Upper lobe of right lung (tissue), 1 donor: ENCODE results near the gene LOXHD1. TPM values are rescaled to one million over a fixed set of nuclear protein-coding genes. Genes with fewer than 3 reads are reported as not detected.

Experiments used
- ATAC-seq: fragments of 200-7000 bp; cut with Tn5 transposase; one replicate; pipeline ENCODE4 v1.9.1; 2020; ENCODE audit warnings: mild to moderate bottlenecking, moderate library complexity
- DNase-seq: peaks from one replicate; pipeline ENCODE4 v3.0.0-alpha.2; 2020
- H3K27ac ChIP-seq: fragments of 200-600 bp; one replicate; pipeline ENCODE4 v1.8.0; 2022
- H3K27me3 ChIP-seq: fragments of 200-600 bp; one replicate; pipeline ENCODE4 v1.8.0; 2022; ENCODE audit warnings: mild to moderate bottlenecking
- H3K36me3 ChIP-seq: fragments of 200-600 bp; one replicate; pipeline ENCODE4 v1.8.0; 2022
- H3K4me1 ChIP-seq: fragments of 200-600 bp; one replicate; pipeline ENCODE4 v1.8.0; 2022
- H3K4me3 ChIP-seq: fragments of 200-600 bp; one replicate; pipeline ENCODE4 v1.8.0; 2022; ENCODE audit warnings: mild to moderate bottlenecking
- H3K9me3 ChIP-seq: fragments of 200-600 bp; one replicate; pipeline ENCODE4 v1.8.0; 2022
- CTCF ChIP-seq: fragments of 200-600 bp; IDR thresholded peaks from one replicate; pipeline ENCODE4 v1.8.0; 2022; ENCODE audit warnings: antibody characterized with exemption
- intact Hi-C: fragments of 100-400 bp; cut with DNase I; formaldehyde crosslinking; loops from one replicate; pipeline ENCODE4 v1.11.0; 2022
- total RNA-seq: library from RNA; stranded (reverse); fragmentation: NEBNext Ultra II Directional; extraction: Animal tissue kit (Norgen Biotek cat#: 25700); gene quantifications from one replicate; pipeline ENCODE4 v1.2.1, GENCODE V29; 2021
- donor health status: DM: no; HTN: yes; CAD: no; lungs with severe emphysema.

Gene LOXHD1
- total RNA-seq, 1 donor from 2014 or later: 2.7 TPM

GRCh38 chr18:46601141-46601805, 55.7 kb downstream of the LOXHD1 start:
- no peaks in the 10 kb centered on the region for H3K9me3 ChIP-seq
- no peaks in the 10 kb centered on the region for H3K27me3 ChIP-seq
- no peak overlapping the region for H3K4me3 ChIP-seq
- TF ChIP-seq CTCF: no peak
- H3K4me1 ChIP-seq: no peaks in the 10 kb centered on the region
- no peak overlapping the region for H3K27ac ChIP-seq
- DNase-seq (no peak), ATAC-seq (no peak)
- H3K36me3 ChIP-seq: no peaks in the 10 kb centered on the region
- intact Hi-C loops: no loop called here

GRCh38 chr18:46596119-46596518, 60.9 kb downstream of the LOXHD1 start:
- DNase-seq (no peak), ATAC-seq (no peak)
- no peak overlapping the region for H3K27ac ChIP-seq
- H3K9me3 ChIP-seq: no peaks in the 10 kb centered on the region
- intact Hi-C loops: no loop called here
- TF ChIP-seq CTCF: no peak
- no peaks in the 10 kb centered on the region for H3K27me3 ChIP-seq
- H3K4me3 ChIP-seq: no peak overlapping the region
- H3K36me3 ChIP-seq: no peaks in the 10 kb centered on the region
- no peaks in the 10 kb centered on the region for H3K4me1 ChIP-seq

- ATAC-seq (no peak), DNase-seq (no peak)
- Histone ChIP-seq H3K27me3 (no peaks in the 10 kb centered on the region), H3K9me3 (no peaks in the 10 kb centered on the region), H3K4me3 (no peak overlapping the region), H3K36me3 (no peaks in the 10 kb centered on the region), H3K4me1 (no peaks in the 10 kb centered on the region), H3K27ac (no peak overlapping the region)
- no peak for TF ChIP-seq CTCF
- intact Hi-C loops: no loop called here
Measured at GRCh38 chr18:46591783-46592391, 65.1 kb downstream of the LOXHD1 start.

- intact Hi-C loops: no loop called here
- no peak for TF ChIP-seq CTCF
- no peak overlapping the region for H3K4me3 ChIP-seq
- H3K9me3 ChIP-seq: no peaks in the 10 kb centered on the region
- no peak overlapping the region for H3K27ac ChIP-seq
- no peaks in the 10 kb centered on the region for H3K27me3 ChIP-seq
- no peaks in the 10 kb centered on the region for H3K36me3 ChIP-seq
- H3K4me1 ChIP-seq: no peaks in the 10 kb centered on the region
- DNase-seq (no peak), ATAC-seq (no peak)
Measured at GRCh38 chr18:46590103-46590502, 66.9 kb downstream of the LOXHD1 start.

DNA sequence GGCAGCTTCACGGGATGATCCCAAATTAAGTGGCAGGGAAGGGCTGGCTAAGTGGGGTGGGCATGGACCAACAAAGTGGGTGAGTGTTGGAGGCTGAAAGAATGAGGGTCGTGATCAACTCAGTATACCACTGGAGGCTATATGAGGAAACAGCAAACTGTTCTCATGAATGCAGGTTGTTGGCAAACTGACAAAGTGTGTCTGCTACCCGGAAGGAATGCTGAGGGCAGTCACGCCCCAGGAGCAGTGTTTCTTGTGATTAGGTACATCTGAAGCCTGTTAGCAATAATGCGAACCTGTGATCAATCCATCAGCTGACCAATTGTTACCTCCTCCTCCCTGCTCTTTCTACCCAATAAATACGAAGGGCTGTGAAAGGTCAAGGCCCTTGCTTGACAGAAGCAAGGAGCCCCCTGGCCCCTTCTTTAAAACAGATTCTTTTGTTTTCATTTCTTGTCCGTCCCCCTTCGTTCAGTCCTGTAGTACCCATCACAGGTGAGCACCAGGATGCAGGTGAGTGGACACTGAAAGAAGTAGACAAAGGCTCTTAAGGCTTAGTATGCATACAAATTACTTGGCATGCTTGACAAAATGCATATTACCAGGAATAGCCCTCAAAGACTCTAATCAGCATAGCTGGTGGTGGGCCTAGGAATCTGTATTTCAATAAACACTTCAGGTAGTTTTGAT, 67.9 kb downstream of the LOXHD1 start:
- ATAC-seq (no peak), DNase-seq (no peak)
- no peak overlapping the region for H3K27ac ChIP-seq
- H3K27me3 ChIP-seq: no peaks in the 10 kb centered on the region
- H3K4me3 ChIP-seq: no peak overlapping the region
- intact Hi-C loops: no loop called here
- no peaks in the 10 kb centered on the region for H3K9me3 ChIP-seq
- no peaks in the 10 kb centered on the region for H3K4me1 ChIP-seq
- no peaks in the 10 kb centered on the region for H3K36me3 ChIP-seq
- no peak for TF ChIP-seq CTCF
